Measurements from ENCODE around the gene DNAJC4.
"Not testable (repeated sequence)": the region's sequence is repeated elsewhere in the genome, so short reads cannot be mapped to it uniquely, and the experiment has no call there.

Gene DNAJC4

DNA sequence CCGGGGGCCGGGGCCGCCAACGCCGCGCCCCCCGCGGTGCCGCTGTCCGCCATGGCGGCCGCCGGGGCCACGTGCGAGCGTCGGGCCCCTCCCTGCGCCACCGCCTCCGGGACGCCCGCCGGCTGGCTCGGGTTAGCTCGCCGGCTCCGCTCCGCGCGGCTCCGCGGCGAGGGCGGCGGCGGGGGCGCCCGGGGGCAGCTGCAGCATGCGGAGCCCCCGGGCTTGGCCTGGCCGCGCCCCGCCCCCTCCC, 16.2 kb downstream of the DNAJC4 start:
- DNase-seq: not testable (repeated sequence)

DNA sequence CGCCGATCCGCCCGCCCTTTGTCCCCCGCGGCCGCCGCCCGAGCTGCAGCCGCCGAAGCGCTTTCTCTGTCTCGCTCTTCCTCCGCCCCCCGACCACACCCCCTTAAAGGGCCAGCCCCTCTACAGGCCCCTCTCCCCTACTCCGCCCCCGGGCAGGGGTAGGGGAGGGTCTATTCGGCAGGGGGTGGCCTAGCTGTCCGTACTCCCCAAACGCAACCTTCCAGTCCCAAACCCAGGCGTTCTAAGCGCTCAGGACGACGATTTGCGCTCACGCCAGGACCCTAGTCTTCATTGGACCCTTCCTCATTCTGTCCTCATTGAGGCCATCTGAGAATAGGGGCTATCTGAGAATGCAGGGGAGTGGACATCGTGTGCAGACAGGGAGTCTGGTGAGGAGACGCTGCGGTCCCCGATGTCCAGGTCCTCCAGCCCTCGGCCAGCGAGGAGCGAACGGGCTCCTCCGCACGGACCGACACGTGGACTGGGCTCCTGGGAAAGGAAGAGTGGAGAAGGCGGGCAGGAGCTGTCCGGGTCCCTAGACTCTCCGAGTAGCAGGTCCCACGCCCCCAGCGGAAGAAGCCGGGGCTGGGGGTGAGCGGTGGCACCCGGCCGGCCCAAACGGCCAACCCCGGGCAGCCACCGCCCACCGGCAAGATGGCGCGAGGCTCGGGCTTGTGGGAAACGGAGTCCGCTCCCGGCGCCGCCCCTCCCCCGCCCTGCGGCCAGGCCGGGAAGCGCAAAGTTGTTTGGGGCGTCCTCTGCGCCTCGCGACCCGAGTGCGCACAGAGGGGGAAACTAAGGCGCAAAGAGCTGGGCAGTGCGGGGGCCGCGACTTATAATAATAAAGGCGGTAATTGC, 16.8 kb downstream of the DNAJC4 start, which contains the start of gene PPP1R14B:
PPP1R14B (minus strand) TSS at position 73 of the 858 bp plus-strand sequence. CDS start 270 bp downstream, outside the sequence.
- DNase-seq: no peak

DNA sequence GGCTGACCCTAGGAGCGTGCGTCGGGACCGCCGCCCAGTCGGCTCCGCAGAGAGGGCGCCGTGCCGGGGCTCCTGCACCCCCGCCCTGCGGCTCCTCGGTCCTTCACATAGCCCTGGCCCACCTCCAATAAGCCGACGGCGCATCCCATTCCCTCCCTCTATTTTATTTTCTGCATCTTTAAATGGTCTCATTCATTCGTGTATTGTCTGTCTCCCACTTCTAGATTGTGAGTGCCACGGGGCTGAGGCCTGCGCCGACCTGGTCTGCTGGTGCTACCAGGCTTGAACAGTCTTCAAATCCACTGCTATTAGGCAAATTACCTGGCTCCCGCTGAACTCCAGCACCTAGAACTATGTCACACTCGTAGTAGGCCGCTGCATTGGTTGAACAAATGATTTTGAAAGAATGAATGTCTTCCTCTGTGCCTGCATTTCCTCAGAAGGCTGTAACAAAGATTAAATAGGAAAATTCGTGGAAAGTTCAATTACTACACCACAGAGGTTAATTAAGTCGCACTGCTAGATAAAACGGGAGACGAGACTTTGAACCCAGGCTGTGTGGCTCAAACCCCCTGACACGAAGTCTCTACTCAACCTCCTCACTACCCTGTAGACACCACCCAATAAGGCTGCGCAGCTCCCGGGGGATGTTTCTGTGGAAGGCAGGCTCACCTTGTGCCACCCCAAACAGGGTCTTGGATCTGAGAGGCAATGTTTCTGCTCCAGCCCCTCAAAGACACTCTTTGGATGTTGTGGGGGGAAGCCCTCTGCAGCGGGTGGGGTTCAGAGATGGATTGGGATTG, 17.6 kb downstream of the DNAJC4 start:
- no peak for DNase-seq

DNA sequence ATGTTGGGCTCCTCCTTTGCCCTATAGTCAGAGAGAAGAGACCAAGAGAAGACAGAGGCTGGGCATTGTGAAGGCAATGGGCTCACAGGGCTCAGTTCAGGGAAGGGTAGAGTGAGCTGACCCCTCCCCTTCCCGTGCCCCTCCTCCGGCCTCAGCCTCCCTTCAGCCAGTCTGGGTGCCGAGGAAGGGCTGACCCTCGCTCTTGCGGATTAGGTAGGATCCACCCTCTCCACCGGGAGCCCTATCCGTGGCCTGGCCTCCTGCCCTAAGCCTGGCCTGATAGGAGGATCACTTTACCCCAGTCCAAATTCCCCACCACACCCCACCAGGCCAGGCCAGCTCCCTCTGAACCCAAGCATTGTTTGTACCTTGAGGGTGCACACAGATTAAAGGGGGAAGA, 18.2 kb downstream of the DNAJC4 start:
- DNase-seq: no peak

DNA sequence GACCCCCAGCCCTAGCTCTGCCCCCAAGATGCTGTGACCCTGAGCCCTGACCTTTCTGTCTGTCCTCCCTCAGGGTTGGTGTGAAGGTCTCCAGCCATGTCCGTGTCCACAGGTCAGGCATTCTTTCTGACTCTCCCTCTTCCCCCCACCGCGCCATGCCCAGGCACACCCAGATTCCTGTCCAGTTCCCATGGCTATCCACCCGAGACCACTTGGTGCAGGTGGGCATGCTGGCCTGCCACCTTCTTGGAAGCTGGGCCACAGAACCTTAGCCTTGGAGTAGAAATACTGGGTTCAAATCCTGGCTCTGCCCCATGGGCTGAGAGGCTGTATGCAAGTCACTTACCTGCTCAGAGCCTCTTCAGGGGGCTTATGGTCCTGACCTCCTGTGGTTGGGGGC, 18.7 kb downstream of the DNAJC4 start:
- DNase-seq: no peak

DNA sequence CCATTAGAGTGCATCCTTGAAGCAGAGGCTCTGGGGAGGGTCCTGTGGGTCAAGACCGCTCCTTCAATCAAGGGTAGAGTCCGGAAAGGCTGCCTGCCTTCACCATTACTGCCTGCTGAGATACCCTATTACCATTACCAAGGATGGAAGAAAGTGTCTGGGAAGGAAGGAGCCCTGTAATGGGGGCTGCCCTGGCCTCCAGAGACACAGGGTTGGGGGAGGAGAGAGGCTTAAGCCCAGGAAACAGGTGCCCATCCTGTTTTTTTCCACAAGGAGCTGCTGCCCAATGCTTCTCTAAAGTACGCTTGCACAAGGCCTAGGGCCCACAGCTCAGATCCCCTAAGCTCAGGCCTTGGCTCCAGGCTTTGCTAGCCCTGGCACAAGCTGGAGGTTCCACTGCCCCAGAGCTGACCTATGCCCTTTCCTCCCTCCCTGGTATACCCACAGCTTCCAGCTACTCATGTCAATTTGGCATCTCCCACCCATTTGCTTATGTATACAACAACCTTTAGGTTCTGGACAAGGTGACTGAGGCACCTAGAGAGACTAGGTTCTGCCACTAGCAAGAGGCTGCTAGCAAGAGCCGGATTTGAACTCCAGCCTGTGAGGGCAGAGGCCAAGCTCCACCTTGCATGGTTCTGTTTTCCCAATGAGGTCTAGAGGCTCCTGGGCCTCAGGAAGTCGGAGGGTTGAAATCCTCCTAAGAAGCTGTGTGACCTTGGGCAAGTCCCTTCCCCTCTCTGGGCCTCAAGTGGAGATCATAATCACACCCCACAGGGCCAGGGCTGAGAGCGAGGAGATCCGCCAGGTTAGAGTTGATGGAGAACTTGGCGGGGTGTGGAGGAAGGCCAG, 19.4 kb downstream of the DNAJC4 start:
- DNase-seq: no peak

DNA sequence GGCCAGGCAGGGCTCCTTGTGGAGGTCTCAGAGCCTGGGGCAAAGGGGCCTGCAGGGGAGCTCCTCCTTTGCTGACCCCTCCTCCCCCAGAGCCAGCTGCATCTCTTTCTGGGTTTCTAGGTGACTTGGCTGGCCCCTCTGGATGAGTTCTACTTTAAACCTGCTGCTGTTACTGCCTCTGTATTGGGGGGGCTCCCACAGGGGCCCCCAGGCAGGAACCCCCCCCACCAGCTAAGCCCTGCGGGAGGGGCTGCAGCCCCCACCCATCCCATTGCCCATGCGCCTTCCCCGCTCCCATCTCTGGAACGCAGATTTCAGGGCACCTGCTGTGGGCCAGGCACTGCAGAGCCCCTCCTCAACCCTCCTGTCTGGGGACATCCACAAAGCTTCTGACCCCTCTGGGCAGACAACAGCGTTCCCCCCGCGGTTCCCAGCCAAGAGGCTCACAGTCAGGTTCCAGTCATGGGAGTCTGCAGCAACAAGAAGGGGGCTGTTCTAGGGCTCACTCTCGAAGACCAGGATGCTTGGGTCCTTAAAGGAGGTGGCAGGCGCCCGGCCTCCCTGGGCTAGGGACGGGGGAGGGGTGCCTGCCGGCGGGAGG, 20.2 kb downstream of the DNAJC4 start:
- DNase-seq: no peak

DNA sequence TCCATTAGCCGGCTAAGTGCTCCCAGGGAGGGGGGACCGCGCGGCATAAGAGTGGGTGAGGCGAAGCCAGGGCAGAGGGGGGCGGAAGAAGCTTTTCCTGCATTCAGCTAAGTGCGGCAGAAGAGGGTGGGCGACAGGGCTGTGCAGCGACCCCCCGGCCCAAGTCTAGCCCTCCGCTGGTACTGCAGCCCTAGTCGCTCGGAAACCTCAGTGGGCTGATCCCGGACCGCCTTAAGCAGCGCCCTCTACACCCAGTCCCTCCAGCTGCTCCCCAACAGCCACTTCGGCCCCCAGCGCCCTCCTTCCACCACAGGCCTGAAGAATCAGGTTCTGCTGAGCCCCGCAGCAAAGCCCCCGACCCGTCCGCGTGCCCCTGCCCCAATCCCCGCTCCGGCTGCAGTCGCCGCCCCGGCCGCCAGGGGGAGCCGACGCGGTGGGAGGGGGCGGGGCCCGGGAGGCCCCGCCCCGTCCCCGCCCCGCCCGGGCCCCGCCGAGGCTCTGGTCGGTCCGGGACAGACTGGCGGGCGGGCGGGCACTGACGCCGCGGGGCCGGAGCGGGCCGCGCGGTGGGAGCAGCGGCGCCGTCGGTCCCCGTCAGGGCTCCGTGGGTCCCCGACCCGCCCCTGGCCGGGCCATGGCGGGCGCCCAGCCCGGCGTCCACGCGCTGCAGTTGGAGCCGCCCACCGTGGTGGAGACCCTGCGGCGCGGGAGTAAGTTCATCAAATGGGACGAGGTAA, 20.8 kb downstream of the DNAJC4 start, which contains the start of gene PLCB3:
PLCB3 (plus strand) TSS at position 515 of the 737 bp plus-strand sequence; CDS start at position 635, 120 bp downstream.
- DNase-seq: no peak

DNA sequence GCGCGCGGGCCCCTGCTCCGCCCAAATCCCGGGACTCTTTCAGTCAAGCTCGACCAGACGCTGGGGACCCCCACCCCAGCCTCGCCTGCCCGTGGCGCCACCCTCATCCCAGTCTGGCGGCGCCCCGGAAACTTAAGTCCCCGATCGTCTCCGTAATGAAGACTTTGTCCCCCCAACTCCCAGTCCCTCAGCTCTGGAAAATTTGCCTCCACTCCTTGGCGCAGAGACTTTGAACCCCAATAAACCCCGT, 21.3 kb downstream of the DNAJC4 start:
- DNase-seq: no peak

DNA sequence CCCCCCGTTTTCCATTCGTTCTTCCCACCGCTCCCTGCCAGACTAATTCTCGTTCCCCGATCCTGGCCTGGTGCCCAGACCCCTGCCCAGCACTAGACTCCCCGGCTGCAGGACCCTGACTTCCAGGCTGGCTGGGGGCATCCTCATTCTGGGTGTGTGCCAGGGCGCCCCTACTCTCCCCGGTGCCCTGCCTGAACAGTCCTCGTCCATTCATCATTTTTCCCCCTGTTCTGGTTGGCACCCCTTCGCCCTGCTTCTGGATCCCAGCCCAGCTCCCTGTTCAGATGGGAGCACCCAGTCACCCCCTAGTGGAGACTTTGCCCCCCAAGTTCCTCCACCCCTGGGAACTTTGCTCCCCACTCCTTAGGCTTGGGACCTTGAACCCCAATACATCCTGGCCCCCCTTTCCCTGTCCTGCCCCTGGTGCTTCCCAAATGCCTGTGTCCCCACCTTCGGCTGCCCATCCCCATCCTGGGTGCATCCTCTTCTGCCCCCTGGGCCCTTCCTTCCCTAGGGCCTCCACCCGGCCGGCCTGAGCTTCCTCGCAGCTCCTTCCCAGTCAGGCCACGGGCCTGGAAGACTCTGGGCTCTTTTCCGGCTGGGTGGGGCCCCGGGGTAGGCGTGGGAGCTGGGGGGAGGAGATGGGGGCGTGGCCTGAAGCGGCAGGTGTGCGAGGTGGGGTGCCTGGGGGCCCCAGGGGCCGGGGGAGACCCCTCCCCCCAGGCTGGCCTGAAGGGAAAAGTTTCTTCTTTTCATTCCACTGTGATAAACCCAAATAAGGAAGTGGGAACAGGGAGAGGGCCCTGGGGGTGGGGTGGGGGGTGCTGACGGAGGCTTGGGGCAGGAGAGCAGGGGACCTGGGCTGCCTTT, 21.9 kb downstream of the DNAJC4 start:
- no peak for DNase-seq

DNA sequence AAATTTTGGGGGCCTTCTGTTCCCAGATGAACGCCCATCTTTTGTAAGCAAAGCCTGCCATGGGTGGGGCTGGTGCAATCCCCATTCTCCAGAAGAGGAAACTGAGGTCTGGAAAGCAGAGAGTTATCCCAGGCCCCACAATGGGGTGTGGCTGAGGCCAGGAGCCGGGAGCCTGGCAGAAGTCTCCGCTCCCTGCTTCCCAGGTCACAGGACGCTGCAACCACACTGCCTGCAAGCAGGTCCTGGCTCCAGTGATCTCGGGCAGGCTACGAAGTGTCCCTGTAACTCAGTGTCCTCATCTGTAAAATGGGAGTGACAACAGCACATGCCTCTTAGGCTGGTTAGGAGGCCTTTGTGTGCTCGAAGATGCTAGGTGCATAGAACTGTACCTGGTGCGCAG, 22.7 kb downstream of the DNAJC4 start:
- DNase-seq: no peak

DNA sequence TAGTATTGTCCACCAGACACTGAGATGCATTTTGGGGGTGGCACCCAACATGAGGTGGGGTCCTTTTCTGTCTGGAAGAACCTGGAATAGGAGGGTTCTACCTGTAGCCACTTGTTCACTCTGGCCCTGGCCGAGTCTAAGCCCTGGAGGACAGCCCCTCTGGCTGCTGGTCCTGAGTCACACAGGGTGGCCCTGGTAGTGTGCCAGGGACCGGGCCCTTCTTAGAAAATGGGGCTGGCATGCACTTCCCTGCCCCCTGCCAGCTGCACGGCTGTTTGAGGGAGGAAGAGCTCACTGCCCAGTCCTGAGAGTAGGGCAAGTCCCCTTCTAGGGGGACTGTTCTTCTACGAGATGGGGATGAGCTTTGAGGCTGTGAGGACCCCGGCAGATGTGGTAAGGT, 23.1 kb downstream of the DNAJC4 start:
- DNase-seq: no peak

DNA sequence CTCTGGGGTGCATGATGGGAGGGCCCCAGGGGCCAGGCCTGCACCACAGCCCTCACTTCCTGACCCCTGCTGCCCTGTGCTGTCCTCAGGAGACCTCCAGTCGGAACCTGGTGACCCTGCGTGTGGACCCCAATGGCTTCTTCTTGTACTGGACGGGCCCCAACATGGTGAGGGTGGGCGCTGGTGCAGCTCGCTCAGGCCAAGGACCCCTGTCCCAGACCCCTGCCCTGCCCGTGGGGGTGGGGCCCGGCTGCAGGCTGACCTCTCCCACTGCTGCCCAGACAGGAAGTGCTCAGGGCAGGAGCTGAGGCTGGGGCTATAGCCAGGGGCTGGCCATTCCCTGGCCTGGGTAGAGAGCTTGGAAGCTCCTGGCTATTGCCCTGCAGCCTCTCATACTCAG, 24.0 kb downstream of the DNAJC4 start:
- DNase-seq: no peak

DNA sequence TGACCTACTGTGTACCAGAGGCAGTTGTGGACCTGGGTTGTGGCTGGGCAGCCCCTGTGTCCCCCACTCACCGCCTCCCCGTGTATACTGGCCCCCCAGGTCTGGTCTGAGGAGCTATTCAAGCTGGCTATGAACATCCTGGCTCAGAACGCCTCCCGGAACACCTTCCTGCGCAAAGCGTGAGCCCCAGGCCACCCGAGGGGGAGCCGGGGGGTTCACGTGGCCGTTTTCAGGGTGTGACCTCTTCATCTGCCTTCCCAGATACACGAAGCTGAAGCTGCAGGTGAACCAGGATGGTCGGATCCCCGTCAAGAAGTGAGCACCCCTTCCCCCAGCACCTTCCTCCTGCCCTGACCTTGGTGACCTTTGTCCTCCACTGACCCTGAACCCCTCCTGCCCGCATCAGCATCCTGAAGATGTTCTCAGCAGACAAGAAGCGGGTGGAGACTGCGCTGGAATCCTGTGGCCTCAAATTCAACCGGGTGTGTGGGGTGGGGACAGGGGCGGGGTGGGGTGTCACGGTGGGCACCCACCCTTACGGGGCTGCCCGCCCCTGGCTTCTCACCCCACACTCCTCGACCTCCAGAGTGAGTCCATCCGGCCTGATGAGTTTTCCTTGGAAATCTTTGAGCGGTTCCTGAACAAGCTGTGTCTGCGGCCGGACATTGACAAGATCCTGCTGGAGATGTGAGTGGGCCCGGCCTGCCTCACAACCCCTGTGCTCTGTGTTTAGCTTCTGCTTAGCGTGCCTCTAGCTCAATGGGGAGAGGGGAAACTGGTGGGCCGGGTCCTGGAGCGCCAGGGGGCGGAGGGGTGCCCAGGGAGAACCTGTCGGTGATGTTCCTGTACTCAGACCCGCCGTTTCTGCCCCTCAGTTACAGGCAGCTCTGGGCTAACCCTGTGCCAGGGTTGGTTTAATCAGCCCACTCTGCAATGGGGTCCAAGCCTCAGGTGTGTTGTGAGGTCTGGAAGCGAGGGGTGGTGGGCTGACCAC, 25.1 kb downstream of the DNAJC4 start:
- DNase-seq: no peak

DNA sequence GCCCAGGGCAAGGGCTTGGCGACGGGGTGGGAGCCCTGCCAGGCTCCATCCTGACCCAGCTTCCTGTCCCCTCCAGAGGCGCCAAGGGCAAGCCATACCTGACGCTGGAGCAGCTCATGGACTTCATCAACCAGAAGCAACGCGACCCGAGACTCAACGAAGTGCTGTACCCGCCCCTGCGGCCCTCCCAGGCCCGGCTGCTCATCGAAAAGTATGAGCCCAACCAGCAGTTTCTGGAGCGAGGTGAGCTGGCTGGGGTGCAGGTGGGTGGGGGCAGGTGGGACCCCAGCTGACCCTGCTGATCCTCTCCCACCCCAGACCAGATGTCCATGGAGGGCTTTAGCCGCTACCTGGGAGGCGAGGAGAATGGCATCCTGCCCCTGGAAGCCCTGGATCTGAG, 26.0 kb downstream of the DNAJC4 start:
- DNase-seq: no peak

DNA sequence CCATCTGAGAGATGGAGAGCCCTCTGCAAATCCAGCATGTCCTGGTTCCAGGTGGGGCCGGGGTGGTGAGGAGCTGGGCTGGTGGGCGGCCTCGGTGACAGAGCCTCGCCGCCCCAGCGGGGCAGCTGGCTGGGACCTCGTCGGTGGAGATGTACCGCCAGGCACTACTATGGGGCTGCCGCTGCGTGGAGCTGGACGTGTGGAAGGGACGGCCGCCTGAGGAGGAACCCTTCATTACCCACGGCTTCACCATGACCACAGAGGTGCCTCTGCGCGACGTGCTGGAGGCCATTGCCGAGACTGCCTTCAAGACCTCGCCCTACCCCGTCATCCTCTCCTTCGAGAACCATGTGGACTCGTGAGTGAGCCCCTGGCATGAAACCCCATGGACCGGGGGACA, 28.0 kb downstream of the DNAJC4 start:
- DNase-seq: no peak

DNA sequence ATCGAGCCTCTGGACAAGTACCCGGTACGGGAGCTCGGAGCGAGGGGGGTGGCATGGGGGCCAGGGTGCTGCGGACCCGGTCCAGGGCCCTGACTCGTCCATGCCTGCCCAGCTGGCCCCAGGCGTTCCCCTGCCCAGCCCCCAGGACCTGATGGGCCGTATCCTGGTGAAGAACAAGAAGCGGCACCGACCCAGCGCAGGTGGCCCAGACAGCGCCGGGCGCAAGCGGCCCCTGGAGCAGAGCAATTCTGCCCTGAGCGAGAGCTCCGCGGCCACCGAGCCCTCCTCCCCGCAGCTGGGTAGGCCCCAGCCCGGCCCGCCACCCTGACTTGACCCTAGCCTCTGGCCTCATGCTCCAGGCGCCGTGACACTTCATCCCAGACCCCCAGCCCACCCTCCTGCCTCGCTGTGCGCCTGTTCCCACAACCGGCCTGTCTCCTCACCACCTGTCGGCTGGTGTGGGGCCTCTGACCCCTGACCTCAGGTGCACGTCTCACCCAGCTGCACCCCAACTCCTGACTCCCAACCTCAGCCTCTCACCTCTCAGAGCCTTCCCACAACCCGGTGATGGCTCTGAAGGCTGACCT, 28.7 kb downstream of the DNAJC4 start:
- no peak for DNase-seq

DNA sequence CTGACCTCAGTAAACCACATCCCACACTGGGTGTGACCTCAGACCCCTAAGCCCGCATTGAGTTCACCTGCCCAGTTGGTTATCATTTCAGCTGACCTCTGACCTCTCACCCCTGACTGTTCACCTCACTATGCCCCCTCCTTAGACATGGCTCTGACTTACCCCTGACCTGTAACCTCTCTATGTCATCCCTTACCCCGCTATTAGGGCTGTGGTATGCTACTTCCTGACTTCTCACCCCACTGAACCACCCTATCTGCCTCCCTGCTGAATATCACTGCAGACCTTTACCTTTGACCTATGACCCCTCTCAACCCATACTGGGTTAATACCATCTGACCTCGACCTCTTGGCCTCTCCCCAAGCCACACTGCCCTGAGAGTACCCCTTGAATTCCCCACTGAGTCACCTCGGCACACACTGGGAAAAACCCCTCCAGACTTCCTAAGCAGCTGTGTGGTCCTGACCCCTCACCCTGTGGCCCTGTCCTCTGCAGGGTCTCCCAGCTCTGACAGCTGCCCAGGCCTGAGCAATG, 29.3 kb downstream of the DNAJC4 start:
- DNase-seq: no peak

DNA sequence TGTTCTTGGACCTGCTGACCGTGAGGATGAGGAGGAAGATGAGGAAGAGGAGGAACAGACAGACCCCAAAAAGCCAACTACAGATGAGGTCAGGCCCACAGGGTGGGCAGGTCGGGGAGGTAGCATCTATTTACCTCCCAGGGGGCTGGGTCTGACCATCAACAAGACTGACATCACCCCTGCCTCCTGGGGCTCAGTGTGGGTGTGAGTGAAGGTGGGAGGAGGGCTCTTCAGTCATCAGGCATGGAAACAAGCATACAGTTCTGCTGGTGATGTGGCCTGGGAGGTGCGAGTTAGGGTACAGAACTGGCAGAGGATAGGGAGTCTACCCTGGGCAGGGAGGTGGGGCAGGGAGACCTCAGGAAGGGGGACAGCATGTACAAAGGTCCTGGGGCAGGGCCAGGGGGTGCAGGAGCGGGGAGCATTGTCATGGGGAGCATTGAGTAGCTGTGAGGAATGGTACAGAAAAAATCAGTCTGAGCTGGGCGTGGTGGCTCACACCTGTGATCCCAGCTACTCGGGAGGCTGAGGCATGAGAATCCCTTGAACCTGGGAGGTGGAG, 29.9 kb downstream of the DNAJC4 start:
- no peak for DNase-seq
